Glutamatergic neuron (in vitro differentiated cells): ENCODE results near the gene MRGPRF. TPM values are rescaled to one million over a fixed set of nuclear protein-coding genes. Genes with fewer than 3 reads are reported as not detected.
A peak's percentile ranks its signal among the peaks of the same experiment; 100 is the strongest.

Experiments used
- DNase-seq: peaks from one replicate; pipeline ENCODE4 v3.0.0; 2022
- H3K27ac Mint-ChIP-seq: one replicate; pipeline ENCODE4 v1.8.0; 2020; ENCODE audit warnings: mild to moderate bottlenecking, mixed read lengths, inconsistent platforms; ENCODE audit not compliant: unreplicated experiment
- H3K27me3 Mint-ChIP-seq: one replicate; pipeline ENCODE4 v1.8.0; 2020; ENCODE audit warnings: mild to moderate bottlenecking, moderate library complexity, mixed read lengths, inconsistent platforms; ENCODE audit not compliant: unreplicated experiment
- H3K36me3 Mint-ChIP-seq: one replicate; pipeline ENCODE4 v1.8.0; 2020; ENCODE audit warnings: mild to moderate bottlenecking, mixed read lengths, inconsistent platforms; ENCODE audit not compliant: unreplicated experiment
- H3K4me1 Mint-ChIP-seq: one replicate; pipeline ENCODE4 v1.8.0; 2020; ENCODE audit warnings: mild to moderate bottlenecking, low read depth, mixed read lengths, inconsistent platforms; ENCODE audit not compliant: unreplicated experiment
- H3K4me3 Mint-ChIP-seq: one replicate; pipeline ENCODE4 v1.8.0; 2020; ENCODE audit warnings: mild to moderate bottlenecking, mixed read lengths, inconsistent platforms; ENCODE audit not compliant: unreplicated experiment
- H3K9me3 Mint-ChIP-seq: one replicate; pipeline ENCODE4 v1.8.0; 2020; ENCODE audit warnings: mild to moderate bottlenecking, moderate library complexity, mixed read lengths, inconsistent platforms; ENCODE audit not compliant: unreplicated experiment
- CTCF ChIP-seq: fragments of 200-600 bp; sonication (generic); IDR thresholded peaks from one replicate; pipeline ENCODE4 v1.5.0; 2021; ENCODE audit not compliant: partially characterized antibody, unreplicated experiment
- total RNA-seq: library from RNA; stranded (reverse); fragmentation: NEBNext Ultra II Directional; extraction: Animal tissue kit (Norgen Biotek cat#: 25700); gene quantifications from one replicate; pipeline ENCODE4 v1.2.1, GENCODE V29; 2021; ENCODE audit not compliant: unreplicated experiment

Gene MRGPRF
- total RNA-seq, 1 donor from 2014 or later, result 1.0 TPM

- no peaks in the 10 kb centered on the region for H3K36me3 Mint-ChIP-seq
- no peak overlapping the region for H3K27ac Mint-ChIP-seq
- peaks cover 16% of the 10 kb centered on the region for H3K4me1 Mint-ChIP-seq
- DNase-seq, result no peak
- peaks cover 6% of the 10 kb centered on the region for H3K27me3 Mint-ChIP-seq
- H3K4me3 Mint-ChIP-seq, result no peak overlapping the region
- TF ChIP-seq CTCF, result no peak
- H3K9me3 Mint-ChIP-seq, result peaks cover 5% of the 10 kb centered on the region
Observed at GRCh38 chr11:68994161-68994893, 18.7 kb downstream of the MRGPRF start.

GRCh38 chr11:68993546-68993945 lies 19.5 kb downstream of the MRGPRF start:
- H3K9me3 Mint-ChIP-seq, result peaks cover 2% of the 10 kb centered on the region
- H3K27me3 Mint-ChIP-seq, result peaks cover 6% of the 10 kb centered on the region
- TF ChIP-seq CTCF, result no peak

GRCh38 chr11:68992743-68993255 lies 20.2 kb downstream of the MRGPRF start:
- no peak for TF ChIP-seq CTCF
- no peak for DNase-seq
- Mint-ChIP-seq H3K9me3 (no peaks in the 10 kb centered on the region), H3K27ac (peak overlapping the region; percentile 33), H3K36me3 (no peaks in the 10 kb centered on the region), H3K4me1 (peaks cover 13% of the 10 kb centered on the region), H3K27me3 (peaks cover 6% of the 10 kb centered on the region), H3K4me3 (no peak overlapping the region)

More at GRCh38 chr11:68993546-68993945, 19.5 kb downstream of the MRGPRF start:
- DNase-seq, result no peak
- Mint-ChIP-seq H3K4me1 (peaks cover 16% of the 10 kb centered on the region), H3K27ac (no peak overlapping the region), H3K36me3 (no peaks in the 10 kb centered on the region), H3K4me3 (no peak overlapping the region)

GRCh38 chr11:68990995-68991780 lies 21.9 kb downstream of the MRGPRF start:
- H3K4me3 Mint-ChIP-seq, result no peak overlapping the region
- no peak for DNase-seq
- peaks cover 4% of the 10 kb centered on the region for H3K27me3 Mint-ChIP-seq
- TF ChIP-seq CTCF, result no peak
- H3K27ac Mint-ChIP-seq, result no peak overlapping the region
- peaks cover 4% of the 10 kb centered on the region for H3K9me3 Mint-ChIP-seq
- peaks cover 14% of the 10 kb centered on the region for H3K36me3 Mint-ChIP-seq
- peaks cover 11% of the 10 kb centered on the region for H3K4me1 Mint-ChIP-seq
